Spleen (tissue), 7 donors: Measurements from ENCODE around the gene PSME3IP1.

Experiments
- CTCF ChIP-seq, 11 experiments: fragments of 200-600 bp in 7 of 11; fragments of 450-650 bp in 4 of 11; sonication (generic) in 4 of 11; IDR thresholded peaks in 8 of 11; conservative IDR thresholded peaks in 3 of 11; 1 replicate in 7 of 11; 2 replicates in 4 of 11; pipeline versions ENCODE4 v1.4.0 to v1.8.0; 2016 to 2021; ENCODE audit warnings: antibody characterized with exemption in 11 of 11, inconsistent platforms in 4 of 11, mild to moderate bottlenecking in 1 of 11
- POLR2A ChIP-seq, 3 donors: fragments of 450-650 bp; IDR thresholded peaks; one replicate each; pipeline ENCODE4 v1.5.1; 2017; ENCODE audit warnings: antibody characterized with exemption in 3 of 3, mild to moderate bottlenecking in 1 of 3
- donor health status: DM: no; HTN: no; CAD: no; lungs with moderate emphysema.
- donor health status: DM: no; HTN: no; CAD: no.
- donor health status: DM: no; HTN: no; CAD: no.

DNA sequence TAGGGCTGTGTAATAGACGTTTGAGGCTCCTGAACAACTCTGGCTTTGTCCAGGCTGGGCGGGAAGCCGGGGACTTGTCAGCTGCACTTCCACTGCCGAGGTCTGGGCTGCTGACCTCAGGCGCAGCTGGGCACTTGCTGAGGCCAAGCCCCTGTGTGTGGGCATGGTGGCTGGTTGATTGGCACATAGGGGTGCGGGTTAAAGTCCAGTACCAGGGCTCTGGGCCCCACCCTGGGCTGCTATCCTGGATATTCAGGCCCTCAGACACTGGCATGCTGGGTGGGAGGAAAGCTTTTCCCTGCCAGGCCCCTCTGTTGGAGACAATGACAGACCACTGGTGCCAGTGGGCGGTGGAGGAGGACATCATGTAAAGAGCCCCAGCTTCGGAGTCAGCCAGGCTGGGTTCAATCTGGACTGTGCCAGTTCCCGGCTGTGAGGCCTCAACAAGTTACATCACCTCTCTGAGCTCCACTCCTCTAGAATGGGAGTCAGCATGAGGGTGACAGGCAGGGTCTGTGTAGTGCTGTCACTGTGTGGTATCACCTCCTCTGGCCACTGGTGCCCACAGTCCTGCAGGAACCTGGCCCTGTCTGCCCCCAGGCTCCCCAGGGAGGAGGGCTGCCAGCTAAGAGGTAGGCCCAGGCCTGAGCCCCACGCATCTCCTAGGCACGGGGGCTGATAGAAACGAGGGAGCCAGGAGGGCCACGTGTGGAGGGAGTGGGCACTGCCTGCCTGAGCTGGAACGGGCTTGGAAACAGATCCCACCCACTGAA lies 42.5 kb downstream of the PSME3IP1 start:
- TF ChIP-seq CTCF (IDR thresholded peaks at IDR 0.05 in 8 of 11, conservative IDR thresholded peaks at IDR 0.05 in 3 of 11) (no peak), POLR2A (IDR thresholded peaks at IDR 0.05) (no peak)
